Activated CD4-positive, alpha-beta T cell treated with anti-CD3 and anti-CD28 coated beads, Interleukin-2, amount 10 ng/mL, durations not matched to agents 24 days and 14 days (primary cell): ENCODE data around the gene PRR5L. TPM values are rescaled to one million over a fixed set of nuclear protein-coding genes. Genes with fewer than 3 reads are reported as not detected.
"Not testable (repeated sequence)": the region's sequence is repeated elsewhere in the genome, so short reads cannot be mapped to it uniquely, and the experiment has no call there.

Experiments used
- DNase-seq: peaks from one replicate; pipeline ENCODE4 v3.0.0; 2022
- H3K27ac Mint-ChIP-seq: one replicate; pipeline ENCODE4 v1.8.0; 2022; ENCODE audit warnings: mild to moderate bottlenecking, mixed read lengths
- H3K27me3 Mint-ChIP-seq: one replicate; pipeline ENCODE4 v1.8.0; 2022; ENCODE audit warnings: mixed read lengths
- H3K36me3 Mint-ChIP-seq: one replicate; pipeline ENCODE4 v1.8.0; 2022; ENCODE audit warnings: low read depth, mild to moderate bottlenecking, mixed read lengths
- H3K4me1 Mint-ChIP-seq: one replicate; pipeline ENCODE4 v1.8.0; 2021; ENCODE audit warnings: mixed read lengths
- H3K4me3 Mint-ChIP-seq: one replicate; pipeline ENCODE4 v1.8.0; 2022; ENCODE audit warnings: mild to moderate bottlenecking, moderate library complexity, mixed read lengths
- H3K9me3 Mint-ChIP-seq: one replicate; pipeline ENCODE4 v1.8.0; 2021; ENCODE audit warnings: mixed read lengths
- intact Hi-C: fragments of 100-400 bp; cut with micrococcal nuclease; formaldehyde crosslinking; loops from one replicate; pipeline ENCODE4 v1.15.1; 2023
- total RNA-seq: library from RNA; stranded (reverse); gene quantifications from 2 replicates; pipeline ENCODE4 v1.2.3, GENCODE V29; 2022

PRR5L gene
- total RNA-seq, 1 donor from 2014 or later = 54.5 TPM

- H3K27me3 Mint-ChIP-seq = no peaks in the 10 kb centered on the region
- H3K36me3 Mint-ChIP-seq = peaks cover 33% of the 10 kb centered on the region
- H3K9me3 Mint-ChIP-seq = no peaks in the 10 kb centered on the region
- intact Hi-C loops = no loop called here
- DNase-seq = no peak
- H3K27ac Mint-ChIP-seq = no peak overlapping the region
- no peak overlapping the region for H3K4me3 Mint-ChIP-seq
- peaks cover 4% of the 10 kb centered on the region for H3K4me1 Mint-ChIP-seq
Measured at GRCh38 chr11:36462321-36462720, 166.2 kb downstream of the PRR5L start.

DNA sequence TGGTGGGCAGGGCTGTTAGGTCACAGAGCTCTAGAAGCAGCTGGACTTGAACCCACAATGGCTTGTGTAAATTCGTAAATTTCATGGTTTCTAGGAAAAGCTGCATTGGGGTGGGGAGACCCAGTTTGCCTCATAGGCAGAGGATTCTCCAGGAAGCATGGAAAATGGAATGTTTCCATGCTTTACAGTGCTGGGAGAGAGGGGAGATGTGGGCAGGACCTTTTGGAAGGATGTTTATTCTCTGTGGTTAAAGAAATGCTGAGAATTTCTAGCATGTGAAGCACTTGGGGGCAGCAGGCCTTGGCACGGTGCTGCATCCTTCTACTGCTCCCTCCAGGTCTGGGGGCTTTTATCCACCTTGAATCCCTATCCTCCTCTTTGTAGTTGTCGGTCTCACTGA is 167.7 kb downstream of the PRR5L start:
- Mint-ChIP-seq H3K9me3 (no peaks in the 10 kb centered on the region), H3K36me3 (peaks cover 26% of the 10 kb centered on the region), H3K27me3 (no peaks in the 10 kb centered on the region), H3K4me1 (peaks cover 4% of the 10 kb centered on the region), H3K4me3 (no peak overlapping the region), H3K27ac (no peak overlapping the region)
- intact Hi-C loops = no loop called here
- no peak for DNase-seq

DNA sequence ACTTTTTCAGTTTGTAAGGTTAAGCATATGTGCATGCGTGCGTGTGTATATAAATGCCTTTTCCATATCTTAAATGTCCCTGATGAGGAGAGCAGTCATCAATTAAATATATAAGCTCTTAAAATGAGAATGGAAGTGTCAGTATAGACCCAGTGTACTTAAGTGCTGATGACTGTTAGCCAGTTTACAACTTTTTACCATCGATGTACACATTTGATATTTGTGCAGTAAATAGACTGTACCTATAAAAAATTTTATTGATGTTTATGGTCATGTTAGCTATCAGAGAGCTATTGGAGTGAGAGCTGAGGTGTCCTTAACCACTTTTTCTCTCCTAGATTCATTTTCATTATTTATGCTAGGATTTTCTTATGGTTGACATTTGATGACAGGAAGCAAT is 168.6 kb downstream of the PRR5L start:
- Mint-ChIP-seq H3K4me3 (no peak overlapping the region), H3K36me3 (peaks cover 28% of the 10 kb centered on the region), H3K9me3 (no peaks in the 10 kb centered on the region), H3K27me3 (no peaks in the 10 kb centered on the region), H3K4me1 (peaks cover 6% of the 10 kb centered on the region), H3K27ac (no peak overlapping the region)
- DNase-seq = no peak
- intact Hi-C loops = no loop called here

- Mint-ChIP-seq H3K27ac (no peak overlapping the region), H3K4me1 (peaks cover 2% of the 10 kb centered on the region), H3K36me3 (peaks cover 25% of the 10 kb centered on the region), H3K9me3 (no peaks in the 10 kb centered on the region), H3K4me3 (no peak overlapping the region), H3K27me3 (no peaks in the 10 kb centered on the region)
- intact Hi-C loops = no loop called here
- DNase-seq = no peak
Measured at GRCh38 chr11:36465449-36466163, 169.5 kb downstream of the PRR5L start.

- H3K27ac Mint-ChIP-seq = no peak overlapping the region
- H3K9me3 Mint-ChIP-seq = no peaks in the 10 kb centered on the region
- no peaks in the 10 kb centered on the region for H3K27me3 Mint-ChIP-seq
- H3K4me3 Mint-ChIP-seq = no peak overlapping the region
- peaks cover 25% of the 10 kb centered on the region for H3K36me3 Mint-ChIP-seq
- no peak for DNase-seq
- intact Hi-C loops = no loop called here
- H3K4me1 Mint-ChIP-seq = peaks cover 2% of the 10 kb centered on the region
Measured at GRCh38 chr11:36467012-36467411, 170.9 kb downstream of the PRR5L start.

DNA sequence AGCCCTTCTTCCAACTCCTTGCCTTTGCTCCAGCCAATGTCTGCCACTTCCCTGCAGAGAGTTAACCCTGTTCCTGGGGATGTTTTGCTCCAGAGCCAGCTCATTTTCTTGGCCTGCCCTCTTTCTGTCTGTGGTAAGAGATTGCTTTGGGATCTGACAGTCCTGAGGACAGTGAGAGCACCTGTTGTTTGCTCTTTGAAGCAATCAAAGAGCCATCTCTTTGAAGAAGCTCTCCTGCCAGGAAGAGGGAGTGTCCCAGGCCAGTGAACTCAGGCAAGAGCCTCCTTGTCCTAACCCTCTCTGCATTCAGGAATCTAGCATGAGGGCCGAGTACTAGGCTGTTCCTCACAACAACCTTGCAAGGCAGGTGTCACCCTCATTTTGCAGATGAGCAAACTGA is 171.8 kb downstream of the PRR5L start:
- intact Hi-C loops = no loop called here
- no peak for DNase-seq
- H3K4me1 Mint-ChIP-seq = peaks cover 2% of the 10 kb centered on the region
- no peak overlapping the region for H3K27ac Mint-ChIP-seq
- H3K9me3 Mint-ChIP-seq = no peaks in the 10 kb centered on the region
- H3K36me3 Mint-ChIP-seq = peaks cover 24% of the 10 kb centered on the region
- no peaks in the 10 kb centered on the region for H3K27me3 Mint-ChIP-seq
- no peak overlapping the region for H3K4me3 Mint-ChIP-seq

DNA sequence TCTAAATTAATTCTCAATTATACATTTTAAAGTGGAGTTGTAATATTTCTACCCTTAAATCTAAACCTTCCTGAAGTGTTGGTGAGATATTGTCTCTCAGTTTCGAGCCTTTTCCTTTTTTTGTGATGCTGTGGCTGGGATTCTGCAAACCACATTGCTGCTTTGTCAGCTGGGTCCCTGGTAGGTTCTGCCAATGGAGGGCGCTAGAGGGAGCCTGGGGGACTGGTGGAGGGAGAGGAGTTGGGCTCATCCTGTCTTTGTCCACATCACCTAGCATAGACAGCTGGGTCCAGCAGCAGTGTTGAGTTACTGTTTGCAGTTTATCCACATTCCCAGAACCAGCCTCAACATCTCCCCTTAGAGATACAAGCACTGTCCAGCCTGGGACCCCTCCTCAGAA is 173.0 kb downstream of the PRR5L start:
- H3K4me1 Mint-ChIP-seq = peaks cover 2% of the 10 kb centered on the region
- H3K4me3 Mint-ChIP-seq = no peak overlapping the region
- intact Hi-C loops = no loop called here
- H3K36me3 Mint-ChIP-seq = peaks cover 20% of the 10 kb centered on the region
- DNase-seq = peak; percentile 70
- H3K27ac Mint-ChIP-seq = no peak overlapping the region
- no peaks in the 10 kb centered on the region for H3K9me3 Mint-ChIP-seq
- no peaks in the 10 kb centered on the region for H3K27me3 Mint-ChIP-seq

GRCh38 chr11:36469881-36470802 is 174.1 kb downstream of the PRR5L start:
- no peak overlapping the region for H3K4me3 Mint-ChIP-seq
- intact Hi-C loops = no loop called here
- H3K9me3 Mint-ChIP-seq = no peaks in the 10 kb centered on the region
- no peak overlapping the region for H3K27ac Mint-ChIP-seq
- peaks cover 19% of the 10 kb centered on the region for H3K36me3 Mint-ChIP-seq
- H3K4me1 Mint-ChIP-seq = peaks cover 2% of the 10 kb centered on the region
- DNase-seq = no peak
- H3K27me3 Mint-ChIP-seq = no peaks in the 10 kb centered on the region

DNA sequence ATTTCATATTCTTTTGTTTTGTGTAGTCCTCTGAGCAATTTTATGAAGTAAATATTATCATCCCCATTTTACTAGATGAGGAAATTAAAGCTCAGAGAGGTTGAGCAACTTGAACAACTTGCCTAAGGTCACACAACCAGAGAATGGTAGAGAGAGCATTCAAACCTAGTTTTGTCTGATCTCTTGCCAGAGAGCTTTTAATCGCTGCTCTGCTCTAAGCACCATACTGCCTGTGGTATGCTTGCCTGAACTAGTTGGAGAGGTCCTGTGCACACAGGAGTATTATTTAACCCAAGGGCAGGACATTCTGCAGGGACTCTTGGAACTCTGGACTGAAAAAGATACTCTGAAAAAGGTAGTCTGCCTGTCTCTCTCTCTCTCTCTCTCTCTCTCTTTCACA is 175.5 kb downstream of the PRR5L start:
- no peak overlapping the region for H3K4me3 Mint-ChIP-seq
- intact Hi-C loops = no loop called here
- H3K27ac Mint-ChIP-seq = no peak overlapping the region

DNA sequence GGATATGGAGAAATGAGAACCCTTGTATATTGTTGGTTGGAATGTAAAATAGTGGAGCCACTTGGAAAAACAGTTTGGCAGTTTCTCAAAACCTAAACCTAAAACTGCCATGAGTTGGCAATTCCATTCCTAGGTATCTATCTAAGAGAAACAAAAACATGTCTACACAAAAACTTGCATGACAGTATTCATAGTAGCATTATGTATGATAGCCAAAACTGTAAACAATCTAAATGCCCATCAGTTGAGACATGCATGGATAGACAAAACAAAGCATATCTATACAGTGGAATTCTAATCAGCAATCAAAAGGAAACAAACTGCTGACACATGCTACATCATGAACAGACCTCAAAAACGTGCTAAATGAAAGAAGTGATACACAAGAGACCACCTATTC is 179.1 kb downstream of the PRR5L start:
- H3K27ac Mint-ChIP-seq = no peak overlapping the region
- DNase-seq = no peak
- no peak overlapping the region for H3K4me3 Mint-ChIP-seq
- intact Hi-C loops = loop anchor here (5.0 kb wide), 1 partner anchor 98 kb away; no protein-coding TSS in a partner anchor
- peaks cover 6% of the 10 kb centered on the region for H3K4me1 Mint-ChIP-seq
- no peaks in the 10 kb centered on the region for H3K27me3 Mint-ChIP-seq
- no peaks in the 10 kb centered on the region for H3K9me3 Mint-ChIP-seq
- H3K36me3 Mint-ChIP-seq = peaks cover 4% of the 10 kb centered on the region

More for the DNA sequence above, 175.5 kb downstream of the PRR5L start:
- peaks cover 4% of the 10 kb centered on the region for H3K4me1 Mint-ChIP-seq
- peaks cover 14% of the 10 kb centered on the region for H3K36me3 Mint-ChIP-seq
- H3K9me3 Mint-ChIP-seq = no peaks in the 10 kb centered on the region
- no peaks in the 10 kb centered on the region for H3K27me3 Mint-ChIP-seq
- no peak for DNase-seq

DNA sequence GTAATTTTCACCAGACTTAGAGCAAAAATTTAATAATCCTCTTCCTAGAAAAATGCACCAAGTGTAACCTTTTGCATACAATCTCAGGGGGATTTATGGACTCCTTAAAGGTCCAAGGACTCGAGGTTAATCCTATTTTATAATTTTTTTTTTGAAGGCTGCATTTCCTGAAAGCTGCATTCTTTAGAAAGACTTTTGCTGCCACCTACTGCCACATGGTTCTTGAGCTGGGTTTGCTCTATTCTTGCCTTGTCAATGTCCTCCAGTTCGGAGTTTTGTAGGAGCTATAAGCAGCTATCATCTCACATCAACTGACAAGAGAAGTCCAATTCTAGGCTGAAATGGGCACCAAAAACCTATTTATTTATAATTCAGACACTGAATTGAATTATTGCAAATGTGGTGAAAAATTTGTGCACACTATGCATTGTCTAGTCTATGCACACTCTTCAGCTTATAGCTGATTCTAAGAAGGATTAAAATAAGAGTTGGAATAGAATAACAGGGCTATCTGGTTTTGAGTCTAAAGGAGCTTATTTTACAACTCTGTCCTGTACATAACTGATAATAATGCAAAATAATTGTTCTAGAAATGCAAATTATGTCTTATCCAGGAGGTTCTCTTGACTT is 182.7 kb downstream of the PRR5L start:
- DNase-seq = peak; percentile 82
- H3K4me3 Mint-ChIP-seq = no peak overlapping the region
- no peaks in the 10 kb centered on the region for H3K9me3 Mint-ChIP-seq
- H3K4me1 Mint-ChIP-seq = peaks cover 10% of the 10 kb centered on the region
- no peaks in the 10 kb centered on the region for H3K27me3 Mint-ChIP-seq
- peaks cover 12% of the 10 kb centered on the region for H3K36me3 Mint-ChIP-seq
- intact Hi-C loops = loop anchor here (1.0 to 5.0 kb wide), 4 partner anchors 102 to 187 kb away; no protein-coding TSS in a partner anchor
- H3K27ac Mint-ChIP-seq = no peak overlapping the region

DNA sequence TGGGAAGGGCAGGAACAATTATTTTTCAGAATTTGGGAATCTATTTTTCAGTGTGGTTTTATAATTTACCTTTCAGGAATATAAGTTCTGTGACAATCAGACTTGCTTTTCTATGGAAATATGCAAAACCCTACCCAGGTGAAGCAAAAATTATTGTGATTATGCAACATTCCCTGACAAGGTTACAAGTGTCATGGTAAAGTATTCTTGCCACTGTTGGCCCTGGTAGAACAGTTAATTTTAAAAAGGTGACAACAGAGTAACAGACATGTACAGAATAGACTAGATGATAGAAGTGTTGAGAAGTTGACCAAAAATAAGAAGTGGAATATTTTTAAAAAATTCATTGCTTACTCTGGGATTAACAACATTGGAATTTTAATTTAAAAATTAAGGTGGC is 184.7 kb downstream of the PRR5L start:
- Mint-ChIP-seq H3K9me3 (no peaks in the 10 kb centered on the region), H3K36me3 (peaks cover 25% of the 10 kb centered on the region), H3K27ac (no peak overlapping the region), H3K27me3 (no peaks in the 10 kb centered on the region), H3K4me3 (no peak overlapping the region), H3K4me1 (peaks cover 10% of the 10 kb centered on the region)
- intact Hi-C loops = no loop called here
- DNase-seq = no peak

- H3K4me1 Mint-ChIP-seq, H3K9me3 Mint-ChIP-seq, H3K27ac Mint-ChIP-seq, DNase-seq, H3K4me3 Mint-ChIP-seq, H3K27me3 Mint-ChIP-seq, intact Hi-C loops: not testable (repeated sequence)
- peaks cover 32% of the 10 kb centered on the region for H3K36me3 Mint-ChIP-seq
Measured at GRCh38 chr11:36483042-36483441, 187.0 kb downstream of the PRR5L start.
